Measurements from ENCODE around the gene GPR135.

DNA sequence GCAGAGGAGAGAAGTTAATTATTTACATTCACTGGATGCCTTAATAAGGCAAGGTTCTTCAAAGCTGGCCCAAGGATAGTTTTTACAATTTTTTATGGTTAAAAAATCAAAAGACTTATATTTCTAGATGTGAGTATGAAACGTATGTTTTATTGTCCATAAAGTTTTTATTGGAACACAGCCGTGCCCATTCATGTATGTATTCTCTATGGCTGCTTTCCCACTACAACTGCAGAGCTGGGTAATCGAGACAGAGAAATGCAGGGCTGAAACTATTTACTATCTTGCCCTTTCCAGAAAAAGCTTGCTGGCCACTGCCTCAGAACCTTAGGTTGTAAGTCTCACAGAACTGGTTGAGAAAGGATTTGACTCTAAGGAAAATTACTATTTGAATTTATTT, 35.6 kb upstream of the GPR135 start:
- no peak for TF ChIP-seq POLR2AphosphoS5 (IDR thresholded peaks at IDR 0.05; ENCODE audit: low read depth, low read length)
- TF ChIP-seq, protein P1, sequence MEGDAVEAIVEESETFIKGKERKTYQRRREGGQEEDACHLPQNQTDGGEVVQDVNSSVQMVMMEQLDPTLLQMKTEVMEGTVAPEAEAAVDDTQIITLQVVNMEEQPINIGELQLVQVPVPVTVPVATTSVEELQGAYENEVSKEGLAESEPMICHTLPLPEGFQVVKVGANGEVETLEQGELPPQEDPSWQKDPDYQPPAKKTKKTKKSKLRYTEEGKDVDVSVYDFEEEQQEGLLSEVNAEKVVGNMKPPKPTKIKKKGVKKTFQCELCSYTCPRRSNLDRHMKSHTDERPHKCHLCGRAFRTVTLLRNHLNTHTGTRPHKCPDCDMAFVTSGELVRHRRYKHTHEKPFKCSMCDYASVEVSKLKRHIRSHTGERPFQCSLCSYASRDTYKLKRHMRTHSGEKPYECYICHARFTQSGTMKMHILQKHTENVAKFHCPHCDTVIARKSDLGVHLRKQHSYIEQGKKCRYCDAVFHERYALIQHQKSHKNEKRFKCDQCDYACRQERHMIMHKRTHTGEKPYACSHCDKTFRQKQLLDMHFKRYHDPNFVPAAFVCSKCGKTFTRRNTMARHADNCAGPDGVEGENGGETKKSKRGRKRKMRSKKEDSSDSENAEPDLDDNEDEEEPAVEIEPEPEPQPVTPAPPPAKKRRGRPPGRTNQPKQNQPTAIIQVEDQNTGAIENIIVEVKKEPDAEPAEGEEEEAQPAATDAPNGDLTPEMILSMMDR (IDR thresholded peaks at IDR 0.05 in 2 of 3, conservative IDR thresholded peaks at IDR 0.05 in 1 of 3; ENCODE audit: borderline replicate concordance in 1 of 3, insufficient read depth in 1 of 3, low read depth in 2 of 3, low read length in 2 of 3): no peak
- TF ChIP-seq EZH2 (IDR thresholded peaks at IDR 0.05): no peak
- no peak for TF ChIP-seq CBX3 (IDR thresholded peaks at IDR 0.05; ENCODE audit: low read depth)
- no peak for TF ChIP-seq SP1 (IDR thresholded peaks at IDR 0.05; ENCODE audit: low read depth)
- TF ChIP-seq POLR2A (IDR thresholded peaks at IDR 0.05; ENCODE audit: borderline replicate concordance, extremely low read depth, insufficient read depth, insufficient read length): no peak
- no peak for TF ChIP-seq FOSL1 (IDR thresholded peaks at IDR 0.05; ENCODE audit: low read depth)
- no peak for TF ChIP-seq RAD21 (IDR thresholded peaks at IDR 0.05; ENCODE audit: low read depth)
- no peak for TF ChIP-seq CEBPB (IDR thresholded peaks at IDR 0.05; ENCODE audit: low read depth)
- TF ChIP-seq, protein P2, sequence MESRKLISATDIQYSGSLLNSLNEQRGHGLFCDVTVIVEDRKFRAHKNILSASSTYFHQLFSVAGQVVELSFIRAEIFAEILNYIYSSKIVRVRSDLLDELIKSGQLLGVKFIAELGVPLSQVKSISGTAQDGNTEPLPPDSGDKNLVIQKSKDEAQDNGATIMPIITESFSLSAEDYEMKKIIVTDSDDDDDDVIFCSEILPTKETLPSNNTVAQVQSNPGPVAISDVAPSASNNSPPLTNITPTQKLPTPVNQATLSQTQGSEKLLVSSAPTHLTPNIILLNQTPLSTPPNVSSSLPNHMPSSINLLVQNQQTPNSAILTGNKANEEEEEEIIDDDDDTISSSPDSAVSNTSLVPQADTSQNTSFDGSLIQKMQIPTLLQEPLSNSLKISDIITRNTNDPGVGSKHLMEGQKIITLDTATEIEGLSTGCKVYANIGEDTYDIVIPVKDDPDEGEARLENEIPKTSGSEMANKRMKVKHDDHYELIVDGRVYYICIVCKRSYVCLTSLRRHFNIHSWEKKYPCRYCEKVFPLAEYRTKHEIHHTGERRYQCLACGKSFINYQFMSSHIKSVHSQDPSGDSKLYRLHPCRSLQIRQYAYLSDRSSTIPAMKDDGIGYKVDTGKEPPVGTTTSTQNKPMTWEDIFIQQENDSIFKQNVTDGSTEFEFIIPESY (IDR thresholded peaks at IDR 0.05; ENCODE audit: extremely low read depth, insufficient replicate concordance, low read length): no peak
- TF ChIP-seq EZH2phosphoT487 (IDR thresholded peaks at IDR 0.05; ENCODE audit: borderline replicate concordance): no peak
- no peak for TF ChIP-seq YY1 (IDR thresholded peaks at IDR 0.05; ENCODE audit: extremely low read depth, insufficient replicate concordance, low read depth, low read length)
